IPS-NIHi7 (cell line): Measurements from ENCODE around the gene SOCS2.
"Not testable (repeated sequence)": the region's sequence is repeated elsewhere in the genome, so short reads cannot be mapped to it uniquely, and the experiment has no call there.

ENCODE experiments used
- DNase-seq: peaks from one replicate; pipeline ENCODE4 v3.0.0; 2012; ENCODE audit warnings: mixed read lengths; ENCODE audit errors: extremely low spot score

The SOCS2 gene, protein sequence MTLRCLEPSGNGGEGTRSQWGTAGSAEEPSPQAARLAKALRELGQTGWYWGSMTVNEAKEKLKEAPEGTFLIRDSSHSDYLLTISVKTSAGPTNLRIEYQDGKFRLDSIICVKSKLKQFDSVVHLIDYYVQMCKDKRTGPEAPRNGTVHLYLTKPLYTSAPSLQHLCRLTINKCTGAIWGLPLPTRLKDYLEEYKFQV

DNA sequence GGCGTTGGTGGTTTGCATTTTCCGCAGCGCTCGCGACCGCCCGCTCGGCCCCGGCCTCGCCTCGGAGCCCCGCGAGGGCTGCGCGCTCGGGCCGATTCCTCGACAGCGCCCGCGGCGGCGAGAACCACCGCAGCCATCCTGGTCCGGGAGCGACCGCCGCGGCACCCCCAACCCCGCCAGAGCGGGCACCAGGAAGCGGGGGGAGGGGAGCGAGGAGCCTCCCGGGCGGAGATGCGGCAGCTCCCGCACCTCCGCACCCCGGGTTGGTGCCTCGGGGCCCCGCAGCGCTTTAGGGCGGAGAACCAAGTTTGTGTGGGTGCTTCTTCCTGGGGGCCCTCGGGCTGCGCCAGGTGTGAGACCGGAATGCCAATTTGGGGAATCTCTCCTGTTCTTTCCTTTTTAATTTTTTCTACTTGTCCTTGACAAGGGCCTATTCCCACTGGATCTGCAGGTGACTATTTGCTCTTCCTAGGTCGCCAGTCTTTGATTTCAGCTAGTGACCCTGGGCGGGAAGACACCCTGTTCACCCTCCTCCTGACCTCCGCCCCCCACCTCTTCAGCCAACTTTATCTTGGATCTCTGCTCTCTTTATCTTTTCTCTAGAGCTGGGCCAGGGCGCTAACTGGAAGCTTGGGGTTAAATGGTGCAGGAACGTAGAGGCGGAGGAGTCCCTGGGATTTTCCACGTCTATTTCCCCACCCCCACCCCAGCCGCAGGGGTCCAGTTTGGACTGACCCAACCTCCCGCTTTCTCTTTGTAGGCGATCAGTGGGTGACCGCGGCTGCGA lies at the start of gene SOCS2:
TSS of gene SOCS2 (plus strand) at position 751 of the 787 bp plus-strand sequence. CDS start 223 bp downstream, outside the sequence.
- peak; percentile 33 for DNase-seq

DNA sequence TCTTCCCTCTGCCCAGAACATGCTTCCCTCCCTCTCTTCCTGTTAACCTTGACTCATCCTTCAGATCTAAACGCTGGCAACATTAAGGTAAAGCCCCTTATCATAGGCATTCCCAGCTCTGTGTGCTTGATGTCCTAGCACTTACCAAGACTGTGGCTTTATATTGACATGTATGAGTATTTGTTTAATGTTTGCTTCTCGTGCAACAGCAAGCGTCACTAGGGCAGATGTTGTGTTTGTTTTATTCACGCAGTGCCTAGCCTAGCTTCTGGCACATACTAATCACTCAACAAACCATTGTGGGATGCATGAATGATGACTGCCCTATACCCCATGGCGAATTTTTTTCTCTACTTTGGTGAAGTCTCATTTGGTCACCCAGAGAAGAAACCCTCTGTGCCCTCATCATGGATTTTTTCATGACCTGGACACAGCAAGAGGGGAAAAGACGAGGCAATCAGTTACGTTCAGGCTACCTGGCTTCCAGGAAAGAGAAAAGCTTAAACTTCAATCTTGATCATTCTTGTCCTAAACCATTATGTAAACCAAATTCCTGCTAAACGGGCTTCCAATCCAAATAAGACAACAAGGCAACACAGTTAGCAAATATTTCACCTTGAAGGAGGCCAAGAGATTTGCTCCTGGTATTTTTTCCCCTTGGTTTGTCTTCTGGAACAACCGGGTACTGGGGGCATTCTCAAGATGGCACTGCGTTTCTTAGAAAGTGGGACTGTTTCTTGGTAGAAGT lies 47.9 kb upstream of the SOCS2 start:
- DNase-seq = no peak

DNA sequence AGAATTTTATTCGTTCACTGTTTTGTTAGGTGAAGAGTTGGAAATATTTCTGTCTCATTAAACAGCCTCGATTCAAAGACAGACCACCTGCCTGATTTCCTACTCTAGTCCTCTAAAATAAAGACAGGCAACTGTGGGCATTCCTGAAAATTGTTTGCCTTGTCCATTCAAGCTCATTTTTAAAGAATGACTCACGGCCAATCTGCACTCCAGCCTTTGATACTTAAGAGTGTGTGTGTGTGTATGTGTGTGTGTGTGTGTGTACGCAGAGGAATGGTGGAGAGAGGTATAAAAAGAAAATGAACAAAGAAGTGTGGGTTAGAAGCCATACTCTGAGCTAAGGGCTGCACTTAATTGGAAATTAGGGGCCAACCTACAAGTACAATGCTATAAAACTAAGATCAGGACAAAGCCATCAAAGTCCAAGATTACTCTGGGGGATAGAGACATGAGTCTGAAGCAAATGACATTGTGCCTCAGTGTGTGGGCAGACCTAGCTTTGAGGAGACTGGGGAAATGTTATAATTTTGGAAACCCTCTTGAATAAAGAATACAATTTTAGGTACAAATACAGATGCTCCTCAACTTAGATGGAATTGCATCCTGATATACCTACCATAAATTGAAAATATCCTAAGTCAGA lies 45.6 kb upstream of the SOCS2 start:
- DNase-seq = no peak

DNA sequence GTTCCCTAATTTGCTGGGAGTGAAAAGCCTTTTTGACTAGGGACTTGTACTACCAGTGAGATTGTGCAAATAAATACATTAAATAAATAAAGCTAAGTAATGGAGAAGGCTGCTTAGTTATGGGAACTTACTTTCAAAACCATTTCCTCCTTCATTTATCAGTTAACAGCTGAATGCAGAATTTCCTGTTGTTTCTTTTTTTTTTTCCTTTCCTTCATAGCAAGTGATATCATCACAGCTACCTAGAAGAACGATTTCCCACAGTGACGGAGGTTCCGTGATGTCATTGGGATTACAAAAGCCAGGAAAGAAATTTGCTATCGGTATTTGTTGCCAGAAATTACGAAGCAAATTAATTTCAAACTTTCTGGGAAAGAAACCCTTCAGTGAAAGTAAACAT lies 42.1 kb upstream of the SOCS2 start:
- no peak for DNase-seq

DNA sequence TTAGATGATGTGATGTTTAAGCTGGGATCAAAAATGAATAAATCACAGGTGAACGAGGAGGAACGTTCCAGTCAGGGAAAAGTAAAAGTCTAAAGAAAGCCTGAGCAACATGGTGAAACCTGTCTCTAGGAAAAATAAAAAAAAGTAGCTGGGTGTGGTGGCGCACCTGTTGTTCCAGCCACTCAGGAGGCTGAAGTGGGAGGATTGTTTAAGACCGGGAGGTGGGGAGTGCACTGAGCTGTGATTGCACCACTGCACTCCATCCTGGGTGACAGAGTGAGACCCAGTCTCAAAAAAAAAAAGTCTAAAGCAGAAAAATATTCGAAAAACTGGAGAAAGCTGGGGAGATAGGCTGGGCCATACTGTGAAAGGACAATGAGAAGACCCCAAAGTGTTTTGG lies 39.2 kb upstream of the SOCS2 start:
- DNase-seq = no peak

DNA sequence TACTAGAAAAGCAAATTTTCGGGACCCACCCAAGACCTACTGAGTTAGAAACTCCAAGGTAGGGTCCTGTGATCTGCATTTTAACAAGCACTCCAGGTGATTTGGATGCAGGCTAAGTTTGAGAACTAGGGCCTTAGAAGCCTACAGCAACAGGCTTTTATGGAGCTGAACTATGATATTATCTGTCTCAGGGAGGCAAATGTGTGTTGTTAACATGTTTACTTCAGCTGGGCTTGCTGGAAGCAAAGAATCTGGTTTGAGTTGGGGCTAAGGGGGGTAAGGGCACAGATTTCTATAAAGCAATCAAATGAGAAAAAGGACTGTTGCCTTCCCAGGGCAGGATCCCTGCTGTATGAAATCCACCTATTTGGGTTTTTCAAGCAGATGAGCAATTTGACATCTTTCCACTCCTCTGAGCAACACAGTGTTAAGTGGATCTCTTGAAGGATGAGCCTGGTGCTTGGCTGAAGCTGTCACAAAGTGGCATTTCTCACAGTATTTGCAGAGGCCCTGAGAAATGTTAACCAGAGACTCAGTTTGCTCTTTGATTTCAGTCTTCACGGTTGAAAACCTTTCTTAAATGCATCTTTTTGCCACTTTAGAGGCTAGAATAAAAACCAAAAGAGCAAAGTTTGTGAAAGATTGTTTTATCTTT lies 36.2 kb upstream of the SOCS2 start:
- DNase-seq = no peak

DNA sequence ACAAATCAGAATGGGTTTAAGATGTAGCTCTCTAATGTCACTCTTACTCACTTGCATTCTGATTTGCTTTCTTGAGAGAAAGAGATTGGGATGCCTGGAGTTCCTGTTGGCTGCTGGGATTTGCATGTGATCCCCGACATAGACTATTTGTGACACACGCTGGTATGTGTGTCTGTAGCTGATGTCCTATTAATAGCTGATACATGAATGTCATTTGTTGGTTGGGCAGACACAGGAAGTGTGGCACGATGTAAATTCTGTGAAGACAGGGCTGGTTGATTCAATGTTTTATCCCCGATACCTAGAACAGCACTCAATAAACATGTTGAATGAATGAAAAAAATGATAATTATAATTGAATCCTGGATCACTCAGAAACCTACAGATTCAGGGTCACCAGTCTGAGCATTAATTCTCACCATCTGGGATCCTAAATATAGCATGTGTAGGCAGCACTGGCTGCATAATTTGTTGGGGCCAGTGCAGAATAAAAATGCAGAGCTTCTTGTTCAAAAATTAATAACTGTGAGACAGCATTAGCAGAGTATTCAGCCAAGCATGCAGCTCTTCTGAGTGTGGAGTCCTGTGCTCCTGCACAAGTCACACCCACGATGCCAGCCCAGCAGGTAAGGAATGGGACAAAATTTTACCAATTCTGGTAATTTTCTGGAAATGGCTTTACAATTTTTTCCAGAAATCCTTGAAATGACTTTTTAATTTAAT lies 35.5 kb upstream of the SOCS2 start:
- no peak for DNase-seq

DNA sequence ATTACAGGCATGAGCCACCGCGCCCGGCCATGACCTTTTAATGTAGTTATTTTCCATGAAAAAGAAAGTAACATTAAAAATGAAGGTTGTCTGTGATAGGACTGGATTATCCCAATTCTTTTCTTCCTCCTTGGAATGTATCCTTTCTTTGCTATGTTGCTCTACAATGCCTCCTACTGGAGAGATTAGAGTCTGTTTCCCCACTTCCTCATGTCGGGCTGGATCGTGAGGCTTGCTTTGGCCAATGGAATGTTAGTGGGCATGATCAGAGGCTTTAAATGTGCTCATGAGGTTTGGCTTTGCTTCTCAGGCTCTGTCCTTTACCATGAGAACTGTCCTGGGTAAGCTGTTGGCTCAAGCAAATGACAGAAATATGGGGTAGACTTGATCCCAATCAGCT lies 34.7 kb upstream of the SOCS2 start:
- peak; percentile 27 for DNase-seq

DNA sequence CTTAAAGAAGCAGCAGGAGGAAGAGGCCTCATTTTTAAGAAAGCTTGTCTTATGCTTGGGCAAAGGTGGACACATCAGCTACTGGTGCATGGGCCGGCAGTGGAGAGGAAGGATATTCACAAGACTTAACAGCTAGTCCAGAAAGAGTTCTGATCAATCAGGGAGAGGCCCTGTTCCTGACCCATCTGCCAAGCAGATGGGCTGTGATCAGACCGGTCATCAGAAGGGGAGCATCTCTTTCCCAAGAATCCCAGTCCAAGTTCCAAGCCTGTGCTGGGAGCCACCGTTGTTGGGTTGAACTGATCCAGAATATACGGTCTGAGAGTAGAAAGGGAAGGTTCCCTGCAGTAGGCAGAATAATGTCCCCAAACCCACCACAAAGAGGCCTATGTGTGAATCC lies 32.7 kb upstream of the SOCS2 start:
- no peak for DNase-seq

DNA sequence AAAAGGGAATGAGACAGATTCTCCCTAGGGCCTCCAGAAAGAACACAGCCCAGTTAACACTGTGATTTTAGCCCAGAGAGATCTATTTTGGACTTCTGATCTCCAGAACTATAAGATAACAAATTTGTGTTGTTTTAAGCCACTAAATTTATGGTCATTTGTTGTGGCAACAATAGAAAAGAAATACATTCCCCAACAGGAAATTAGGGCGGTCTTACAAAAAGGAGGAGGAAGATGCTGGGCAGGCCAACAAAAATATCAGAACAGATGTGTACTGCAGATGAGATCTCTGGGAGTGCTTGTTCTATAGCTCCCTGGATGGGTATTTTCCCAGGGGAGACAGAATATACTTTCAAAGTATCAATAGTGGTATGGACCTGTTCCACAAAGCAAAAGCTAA lies 32.0 kb upstream of the SOCS2 start:
- no peak for DNase-seq

DNA sequence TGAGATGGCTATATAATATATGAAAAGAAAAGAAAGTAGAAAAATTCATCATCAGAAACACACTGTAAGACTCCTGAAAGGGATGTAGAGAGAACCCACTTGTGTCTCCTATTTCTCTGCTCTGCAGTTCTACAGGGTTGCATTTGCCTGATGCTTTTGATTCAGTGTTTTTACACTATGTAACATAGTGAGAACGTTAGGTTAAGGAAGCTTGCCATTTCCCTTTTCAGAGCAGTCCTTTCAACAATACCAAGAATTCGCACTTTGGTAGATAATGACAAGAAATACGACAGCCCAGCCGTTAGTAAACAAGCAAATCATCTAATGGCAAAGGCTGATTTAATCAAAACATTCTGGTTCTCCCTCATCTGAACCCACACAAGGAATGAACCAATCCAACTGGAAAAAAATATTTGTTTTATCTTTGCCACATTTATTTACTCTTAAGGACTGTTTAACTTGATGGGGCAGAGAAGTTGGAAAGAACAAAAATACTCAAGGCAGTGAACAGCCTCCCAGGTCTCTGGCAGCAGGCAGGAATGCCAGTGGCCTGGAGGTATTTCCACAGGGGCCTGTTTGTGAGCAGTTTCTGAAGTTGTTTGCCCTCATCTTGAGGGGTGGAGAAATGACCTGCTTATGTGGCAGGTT lies 30.8 kb upstream of the SOCS2 start:
- no peak for DNase-seq

DNA sequence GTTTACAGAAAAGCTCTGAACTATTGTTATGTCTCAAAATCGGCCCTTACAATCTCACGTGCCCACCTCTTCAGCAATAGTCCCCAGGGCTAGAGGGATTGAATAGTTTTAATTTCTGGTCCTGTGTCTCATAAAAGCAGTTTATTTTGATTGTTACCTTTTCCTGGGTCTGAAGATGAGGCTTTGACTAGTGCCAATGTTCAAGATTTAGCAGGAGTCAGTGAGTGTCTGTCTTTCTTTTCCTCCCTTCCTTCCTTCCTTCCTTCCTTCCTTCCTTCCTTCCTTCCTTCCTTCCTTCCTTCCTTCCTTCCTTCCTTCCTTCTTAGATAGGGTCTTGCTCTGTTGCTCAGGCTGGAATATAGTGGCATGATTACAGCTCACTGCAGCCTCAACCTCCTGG lies 24.7 kb upstream of the SOCS2 start:
- no peak for DNase-seq

DNA sequence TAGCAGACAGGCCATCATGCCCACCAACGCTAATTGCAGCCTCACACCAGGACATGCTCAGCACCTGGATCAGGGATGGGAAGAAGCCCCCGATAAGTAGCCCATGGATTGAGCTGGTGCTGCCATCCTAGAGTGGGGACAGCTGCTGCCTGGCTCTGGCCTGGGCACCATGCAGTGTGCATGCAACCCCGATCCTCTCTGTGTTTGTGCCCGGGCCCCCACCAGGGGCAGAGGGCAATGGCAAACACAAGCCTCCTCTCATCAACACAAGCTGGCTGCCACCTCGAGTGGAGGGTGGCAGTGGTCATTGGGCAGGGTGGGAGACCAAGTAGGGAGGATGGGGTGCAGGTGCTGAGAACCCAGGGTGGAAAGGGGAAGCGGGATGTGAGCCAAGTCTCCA lies 23.3 kb upstream of the SOCS2 start:
- DNase-seq = no peak

DNA sequence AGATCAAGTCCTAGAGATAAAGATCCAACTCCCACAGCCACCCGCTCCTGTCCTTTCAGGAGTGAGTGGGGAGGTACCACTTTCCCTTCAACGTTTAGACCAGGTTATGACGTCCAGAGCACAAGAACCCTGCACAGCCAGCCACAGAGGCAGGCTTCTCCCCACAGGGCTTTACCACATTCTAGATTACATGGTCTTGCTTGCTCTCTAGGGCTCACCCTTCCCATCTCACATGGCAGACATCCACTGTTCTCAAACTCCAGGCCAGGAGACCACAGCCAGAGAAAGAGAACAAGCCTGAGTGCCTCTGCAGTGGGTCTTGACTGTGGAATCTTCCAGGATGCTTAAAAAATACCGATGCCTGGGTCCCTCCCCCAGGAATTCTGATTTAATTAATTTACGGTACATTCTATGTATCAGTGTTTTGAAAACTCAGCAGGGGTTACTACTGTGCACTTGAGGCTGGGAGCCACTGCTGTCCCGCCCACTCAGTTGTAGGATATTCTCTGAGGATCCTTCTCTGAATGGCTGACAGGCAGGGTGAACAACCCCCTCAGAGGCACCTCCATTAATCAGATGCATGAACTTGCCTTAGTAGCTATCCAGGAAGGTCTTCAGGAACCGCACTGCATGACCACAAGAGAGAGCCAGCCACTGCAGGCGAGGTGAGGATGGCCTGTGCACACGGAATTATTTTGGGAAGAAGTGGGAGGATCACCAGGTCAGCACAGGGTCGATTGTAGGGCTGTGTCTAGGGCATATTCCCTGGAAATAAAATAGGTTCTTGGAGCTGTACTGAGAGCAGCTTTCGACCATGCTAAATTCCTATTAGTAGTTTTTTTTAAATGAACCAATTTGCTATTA lies 21.5 kb upstream of the SOCS2 start:
- no peak for DNase-seq

DNA sequence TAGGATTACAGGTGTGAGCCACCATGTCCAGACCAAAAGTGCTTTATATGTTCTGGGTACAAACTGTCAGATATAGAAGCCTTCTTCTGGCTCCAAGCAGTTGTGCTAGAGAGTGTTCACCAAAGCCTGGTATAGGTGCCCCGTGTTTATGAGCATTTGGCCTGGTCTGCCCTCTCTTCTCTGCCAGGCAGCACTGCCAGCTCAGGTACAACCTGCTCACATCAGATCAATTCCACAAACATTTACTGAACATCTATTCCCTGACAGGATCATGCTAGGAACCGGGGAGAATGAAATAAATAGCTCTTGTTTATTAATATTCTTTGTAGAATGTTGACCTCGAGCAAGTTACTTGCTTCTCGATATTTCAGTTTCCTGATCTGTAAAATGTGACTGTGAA lies 20.0 kb upstream of the SOCS2 start:
- no peak for DNase-seq

DNA sequence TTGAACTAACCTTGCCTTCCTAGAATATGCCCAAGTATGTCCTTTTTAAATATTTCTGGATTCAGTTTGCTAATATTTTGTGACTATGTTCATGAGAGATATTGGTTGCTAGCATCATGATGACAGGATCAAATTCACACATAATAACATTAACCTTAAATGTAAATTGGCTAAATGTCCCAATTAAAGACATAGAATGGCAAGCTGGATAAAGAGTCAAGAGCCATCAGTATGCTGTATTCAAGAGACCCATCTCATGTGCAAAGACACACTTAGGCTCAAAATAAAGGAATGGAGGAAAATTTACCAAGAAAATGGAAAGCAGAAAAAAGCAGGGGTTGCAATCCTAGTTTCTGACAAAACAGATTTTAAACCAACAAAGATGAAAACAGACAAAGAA lies 14.6 kb upstream of the SOCS2 start:
- DNase-seq = not testable (repeated sequence)

DNA sequence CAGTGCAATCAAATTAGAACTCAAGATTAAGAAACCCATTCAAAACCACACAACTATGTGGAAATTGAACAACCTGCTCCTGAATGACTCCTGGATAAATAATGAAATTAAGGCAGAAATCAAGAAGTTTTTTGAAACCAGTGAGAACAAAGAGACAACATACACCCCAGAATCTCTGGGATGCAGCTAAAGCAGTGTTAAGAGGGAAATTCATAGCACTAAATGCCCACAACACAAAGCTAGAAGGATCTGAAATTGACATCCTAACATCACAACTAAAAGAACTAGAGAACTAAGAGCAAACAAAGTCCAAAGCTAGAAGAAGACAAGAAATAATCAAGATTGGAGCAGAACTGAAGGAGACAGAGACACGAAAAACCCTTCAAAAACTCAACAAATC lies 13.8 kb upstream of the SOCS2 start:
- not testable (repeated sequence) for DNase-seq

DNA sequence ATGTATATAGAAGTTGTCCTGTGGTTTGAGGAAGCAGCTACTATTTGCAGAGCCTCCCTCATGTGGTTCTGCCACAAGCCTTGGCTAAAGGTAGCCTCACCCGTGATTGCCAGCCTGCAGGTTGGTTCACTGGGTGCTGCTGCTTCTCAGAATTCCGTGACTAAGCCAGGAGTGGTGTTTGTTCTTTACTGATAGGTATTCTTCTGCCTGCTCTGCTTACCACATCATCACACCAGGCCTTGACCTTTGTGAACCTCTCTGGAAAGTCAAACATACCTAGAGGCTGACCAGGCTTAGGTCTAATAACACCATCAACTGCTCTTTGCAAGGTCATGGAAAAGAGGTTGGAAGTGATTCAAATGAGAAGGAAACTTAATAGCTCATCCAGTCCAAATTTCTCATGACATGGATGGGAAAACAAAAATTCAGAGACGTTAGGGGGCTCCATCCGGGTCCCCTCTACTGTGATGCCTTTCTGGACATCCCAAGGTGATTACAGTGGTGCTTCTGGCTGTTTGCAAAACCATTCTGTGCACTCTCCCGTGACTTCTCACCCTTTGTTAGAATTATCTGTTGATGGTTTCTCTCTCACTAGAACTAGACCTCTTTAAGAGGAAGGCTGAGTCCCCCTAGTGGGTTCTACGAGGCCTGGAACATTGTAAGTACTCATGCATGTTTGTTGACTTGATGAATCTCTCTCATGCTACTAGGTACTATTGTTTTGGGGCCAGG lies 8.5 kb upstream of the SOCS2 start:
- no peak for DNase-seq

DNA sequence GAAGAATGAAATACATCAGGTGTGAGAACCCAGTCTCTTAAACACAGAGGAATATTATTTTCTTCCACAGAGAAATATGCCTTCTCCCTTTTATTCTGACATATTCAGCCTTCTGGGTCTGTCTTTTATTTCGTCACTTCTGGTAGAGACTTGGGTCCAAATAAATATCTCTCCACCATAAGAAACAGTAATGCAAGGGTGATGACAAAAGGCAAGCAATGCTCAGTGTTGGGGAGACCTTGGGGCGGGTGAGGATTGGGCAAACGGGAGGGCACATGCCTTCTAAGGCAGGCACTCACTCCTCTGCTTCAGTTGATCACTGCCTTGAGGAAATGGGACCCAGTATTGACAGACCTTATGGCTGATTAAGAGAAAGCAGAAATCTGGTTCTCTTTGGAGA lies 6.7 kb upstream of the SOCS2 start:
- DNase-seq = no peak
